ENCODE data around the gene MACROD2.

- TF ChIP-seq ZNF184 (tag by site-specific recombination; IDR thresholded peaks at IDR 0.05) (no peak), CTCF (tag by site-specific recombination; IDR thresholded peaks at IDR 0.05) (no peak), KLF1 (tag by site-specific recombination; IDR thresholded peaks at IDR 0.05) (no peak), ZNF248 (tag by site-specific recombination; IDR thresholded peaks at IDR 0.05) (no peak), ZNF16 (tag by site-specific recombination; IDR thresholded peaks at IDR 0.05; ENCODE audit: low read depth) (no peak), ZNF521 (tag by site-specific recombination; IDR thresholded peaks at IDR 0.05) (no peak)
Observed at GRCh38 chr20:14647016-14647415, 651.7 kb downstream of the MACROD2 start.
